ENCODE data around the gene NDUFA11. TPM values are rescaled to one million over a fixed set of nuclear protein-coding genes. Genes with fewer than 3 reads are reported as not detected.
A peak's percentile ranks its signal among the peaks of the same experiment; 100 is the strongest.

NDUFA11 gene
- total RNA-seq, 2 experiments from 2014 or later: 280 to 293 TPM

DNA sequence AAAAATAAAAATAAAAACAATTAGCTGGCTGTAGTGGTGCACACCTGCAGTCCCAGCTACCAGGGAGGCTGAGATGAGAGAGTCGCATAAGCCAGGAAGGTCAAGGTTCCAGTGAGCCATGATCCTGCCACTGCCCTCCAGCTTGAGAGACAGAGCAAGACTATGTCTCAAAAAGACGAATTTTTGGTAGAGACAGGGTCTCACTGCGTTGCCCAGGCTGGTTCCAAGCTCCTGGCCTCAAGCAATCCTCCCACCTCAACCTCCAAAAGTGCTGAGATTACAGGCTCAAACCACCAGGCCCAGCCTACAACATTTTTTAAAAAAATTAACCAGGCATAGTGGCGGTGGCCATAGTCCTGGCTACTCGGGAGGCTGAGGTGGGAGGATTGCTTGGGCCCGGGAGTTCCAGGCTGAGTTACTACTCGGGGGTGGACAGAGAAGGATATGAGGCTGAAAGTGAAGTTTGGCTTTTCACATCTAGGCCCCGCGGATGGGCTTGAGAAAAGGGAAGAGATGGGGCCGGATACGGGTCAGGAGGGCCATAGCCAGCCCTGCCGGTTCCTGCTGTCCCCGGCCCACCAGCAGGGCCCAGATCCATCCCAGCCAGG is 10.2 kb downstream of the NDUFA11 start:
- no TSS peak for BruUV-seq (replicated peaks)
- Histone ChIP-seq H3K4me1 (ENCODE audit: insufficient read depth, low read length, poor library complexity, severe bottlenecking) (no peaks in the 10 kb centered on the region), H3K27ac (ENCODE audit: low read depth, low read length, poor library complexity, severe bottlenecking) (no peak overlapping the region), H3K36me3 (ENCODE audit: insufficient read depth, low read length) (peaks cover 27% of the 10 kb centered on the region; the same call in 1 of the 2 replicates), H3K4me3 (ENCODE audit: low read depth, low read length, poor library complexity, severe bottlenecking) (no peak overlapping the region), H3K9me3 (ENCODE audit: low read length) (no peaks in the 10 kb centered on the region), H3K4me2 (ENCODE audit: low read length) (no peak overlapping the region), H2AFZ (ENCODE audit: low read length) (no peak overlapping the region), H3K9me2 (ENCODE audit: insufficient read depth, low read length) (no peaks in the 10 kb centered on the region), H3K79me2 (ENCODE audit: insufficient read depth, low read depth, low read length) (peaks cover 7% of the 10 kb centered on the region; the same call in 1 of the 2 replicates), H4K20me1 (ENCODE audit: insufficient read depth, low read length) (no peaks in the 10 kb centered on the region)
- ChIA-PET CTCF (ENCODE audit: unreplicated experiment) (no interaction called here), POLR2A (no interaction called here)
- intact Hi-C loops (cut with micrococcal nuclease; ENCODE audit: unreplicated experiment): no loop called here
- DNase-seq (ENCODE audit: low spot score): no peak
- TF ChIP-seq EZH2phosphoT487 (IDR thresholded peaks at IDR 0.05; ENCODE audit: borderline replicate concordance, low read depth, low read length): no peak
- TF ChIP-seq, protein P1, sequence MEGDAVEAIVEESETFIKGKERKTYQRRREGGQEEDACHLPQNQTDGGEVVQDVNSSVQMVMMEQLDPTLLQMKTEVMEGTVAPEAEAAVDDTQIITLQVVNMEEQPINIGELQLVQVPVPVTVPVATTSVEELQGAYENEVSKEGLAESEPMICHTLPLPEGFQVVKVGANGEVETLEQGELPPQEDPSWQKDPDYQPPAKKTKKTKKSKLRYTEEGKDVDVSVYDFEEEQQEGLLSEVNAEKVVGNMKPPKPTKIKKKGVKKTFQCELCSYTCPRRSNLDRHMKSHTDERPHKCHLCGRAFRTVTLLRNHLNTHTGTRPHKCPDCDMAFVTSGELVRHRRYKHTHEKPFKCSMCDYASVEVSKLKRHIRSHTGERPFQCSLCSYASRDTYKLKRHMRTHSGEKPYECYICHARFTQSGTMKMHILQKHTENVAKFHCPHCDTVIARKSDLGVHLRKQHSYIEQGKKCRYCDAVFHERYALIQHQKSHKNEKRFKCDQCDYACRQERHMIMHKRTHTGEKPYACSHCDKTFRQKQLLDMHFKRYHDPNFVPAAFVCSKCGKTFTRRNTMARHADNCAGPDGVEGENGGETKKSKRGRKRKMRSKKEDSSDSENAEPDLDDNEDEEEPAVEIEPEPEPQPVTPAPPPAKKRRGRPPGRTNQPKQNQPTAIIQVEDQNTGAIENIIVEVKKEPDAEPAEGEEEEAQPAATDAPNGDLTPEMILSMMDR (conservative IDR thresholded peaks at IDR 0.05; ENCODE audit: low read length): no peak

DNA sequence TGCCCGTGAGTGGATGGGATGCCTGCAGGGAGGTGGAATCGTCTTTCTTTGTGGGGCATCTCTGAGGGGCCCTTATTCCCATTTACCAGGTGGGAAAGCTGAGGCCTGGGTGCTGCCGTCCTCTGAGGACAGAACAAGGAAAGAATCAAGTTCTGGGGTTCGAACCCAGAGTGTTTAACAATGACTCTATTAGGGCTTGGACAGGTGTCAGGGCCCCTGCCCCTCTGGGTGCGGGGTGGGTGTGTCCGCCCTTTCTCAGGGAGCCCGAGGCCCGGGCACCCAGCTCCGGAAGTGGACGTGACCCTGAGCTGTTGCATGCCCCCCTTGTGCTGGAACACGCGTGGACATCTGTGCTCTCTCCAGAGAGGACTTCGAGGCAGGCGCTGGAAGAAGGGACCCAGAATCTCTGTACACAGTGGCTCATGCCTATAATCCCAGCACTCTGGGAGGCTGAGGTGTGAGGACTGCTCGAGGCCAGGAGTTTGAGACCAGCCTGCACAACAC is 10.8 kb downstream of the NDUFA11 start:
- Histone ChIP-seq H2AFZ (ENCODE audit: low read length) (no peak overlapping the region), H3K4me1 (ENCODE audit: insufficient read depth, low read length, poor library complexity, severe bottlenecking) (no peaks in the 10 kb centered on the region), H3K9me2 (ENCODE audit: insufficient read depth, low read length) (no peaks in the 10 kb centered on the region), H3K79me2 (ENCODE audit: insufficient read depth, low read depth, low read length) (peaks cover under 1% of the 10 kb centered on the region; the same call in 1 of the 2 replicates), H3K4me3 (ENCODE audit: low read depth, low read length, poor library complexity, severe bottlenecking) (no peak overlapping the region), H3K4me2 (ENCODE audit: low read length) (no peak overlapping the region), H3K27ac (ENCODE audit: low read depth, low read length, poor library complexity, severe bottlenecking) (no peak overlapping the region), H3K36me3 (ENCODE audit: insufficient read depth, low read length) (peaks cover 27% of the 10 kb centered on the region; the same call in 1 of the 2 replicates), H4K20me1 (ENCODE audit: insufficient read depth, low read length) (no peaks in the 10 kb centered on the region), H3K9me3 (ENCODE audit: low read length) (no peaks in the 10 kb centered on the region)
- ChIA-PET POLR2A (no interaction called here), CTCF (ENCODE audit: unreplicated experiment) (no interaction called here)
- intact Hi-C loops (cut with micrococcal nuclease; ENCODE audit: unreplicated experiment): loop anchor here (1.0 kb wide), 1 partner anchor 89 kb away; no protein-coding TSS in a partner anchor
- TSS peak; percentile 41 for BruUV-seq (replicated peaks)
- no peak for TF ChIP-seq EZH2phosphoT487 (IDR thresholded peaks at IDR 0.05; ENCODE audit: borderline replicate concordance, low read depth, low read length)
- TF ChIP-seq, protein P1 (conservative IDR thresholded peaks at IDR 0.05; ENCODE audit: low read length): peak; percentile 17; the same call in 1 of the 2 replicates
- no peak for DNase-seq (ENCODE audit: low spot score)

All from OCI-LY7 (cell line).